Measurements from ENCODE around the gene DNAJC3. TPM values are rescaled to one million over a fixed set of nuclear protein-coding genes. Genes with fewer than 3 reads are reported as not detected.

Gene DNAJC3
- total RNA-seq, 4 donors from 2014 or later, result 15.7 to 21.6 (median 20.5) TPM

DNA sequence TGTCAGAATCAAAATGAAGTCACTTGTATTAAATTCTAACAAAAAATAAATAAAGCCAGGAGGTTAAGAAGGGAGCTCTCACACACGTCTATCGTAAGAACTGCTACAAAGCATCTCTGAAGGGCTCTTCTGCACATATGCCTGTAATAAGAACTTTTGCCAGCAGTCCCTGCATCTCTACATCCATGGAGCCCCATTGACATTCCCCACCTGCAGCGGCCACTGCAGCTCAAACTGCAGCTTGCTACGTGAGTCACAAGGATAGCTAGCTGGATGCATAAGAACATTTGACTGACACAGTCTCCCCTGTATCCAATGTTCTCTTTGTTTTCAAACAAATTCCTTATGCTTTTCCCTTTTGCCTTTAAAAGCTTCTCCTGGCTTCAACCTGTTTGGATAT is 68.3 kb downstream of the DNAJC3 start:
- intact Hi-C loops (cut with DNase I; ENCODE audit: low total_unique reads), result no loop called here
- H3K4me1 ChIP-seq, result peaks cover 4 to 19% of the 10 kb centered on the region in 2 donors
- H3K27me3 ChIP-seq, result no peaks in the 10 kb centered on the region
- H3K36me3 ChIP-seq, result no peaks in the 10 kb centered on the region
- H3K9me3 ChIP-seq, result no peaks in the 10 kb centered on the region
- TF ChIP-seq POLR2A (IDR thresholded peaks at IDR 0.05) (no peak), CTCF (IDR thresholded peaks at IDR 0.05 in 4 of 5, conservative IDR thresholded peaks at IDR 0.05 in 1 of 5) (no peak)
- ATAC-seq, result no peak
- in situ Hi-C loops (cut with MboI; ENCODE audit: low sequenced_read_pairs in 4 of 4), result no loop called here
- H3K27ac ChIP-seq, result no peak overlapping the region
- no peak overlapping the region for H3K4me3 ChIP-seq
- no peak for DNase-seq

GRCh38 chr13:95745752-95746151 is 68.8 kb downstream of the DNAJC3 start:
- H3K36me3 ChIP-seq, result no peaks in the 10 kb centered on the region
- DNase-seq (no peak), ATAC-seq (peak in 1 of 2 donors; percentile 56)
- H3K9me3 ChIP-seq, result no peaks in the 10 kb centered on the region
- no peak overlapping the region for H3K4me3 ChIP-seq
- peaks cover 4 to 19% of the 10 kb centered on the region in 2 donors for H3K4me1 ChIP-seq
- intact Hi-C loops (cut with DNase I; ENCODE audit: low total_unique reads) (no loop called here), in situ Hi-C loops (cut with MboI; ENCODE audit: low sequenced_read_pairs in 4 of 4) (no loop called here)
- no peaks in the 10 kb centered on the region for H3K27me3 ChIP-seq
- H3K27ac ChIP-seq, result no peak overlapping the region
- peak in 1 of 5 experiments; percentile 26 for TF ChIP-seq CTCF (IDR thresholded peaks at IDR 0.05 in 4 of 5, conservative IDR thresholded peaks at IDR 0.05 in 1 of 5)
- no peak for TF ChIP-seq POLR2A (IDR thresholded peaks at IDR 0.05)

- Histone ChIP-seq H3K4me3 (no peak overlapping the region), H3K4me1 (peaks cover 20 to 37% of the 10 kb centered on the region in 2 donors), H3K9me3 (no peaks in the 10 kb centered on the region), H3K27ac (no peak overlapping the region), H3K36me3 (no peaks in the 10 kb centered on the region), H3K27me3 (no peaks in the 10 kb centered on the region)
- no peak for ATAC-seq
- no peak for TF ChIP-seq POLR2A (IDR thresholded peaks at IDR 0.05)
- TF ChIP-seq CTCF (IDR thresholded peaks at IDR 0.05 in 4 of 5, conservative IDR thresholded peaks at IDR 0.05 in 1 of 5), result no peak
- intact Hi-C loops (cut with DNase I; ENCODE audit: low total_unique reads) (no loop called here), in situ Hi-C loops (cut with MboI; ENCODE audit: low sequenced_read_pairs in 4 of 4) (no loop called here)
- DNase-seq, result no peak
Measured at GRCh38 chr13:95749545-95749944, 72.6 kb downstream of the DNAJC3 start.

DNA sequence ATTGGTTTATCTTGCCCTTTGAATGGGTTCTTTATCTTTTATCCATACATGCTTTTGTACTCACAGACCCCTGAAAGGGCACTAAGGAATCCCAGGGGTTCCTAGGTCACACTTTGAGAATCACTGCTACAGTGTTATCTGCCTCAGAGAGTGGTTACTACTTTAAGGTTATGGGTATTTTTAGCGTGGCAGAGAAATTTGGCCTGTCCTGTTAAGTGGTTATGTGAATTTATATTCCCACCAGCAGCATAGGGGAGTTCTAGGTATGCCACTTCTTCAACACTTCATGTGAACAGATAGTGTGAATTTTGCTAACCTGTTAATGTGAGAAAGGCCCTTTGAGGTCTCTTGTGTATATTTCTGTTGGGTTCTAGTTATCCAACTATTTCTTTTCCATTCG is 75.7 kb downstream of the DNAJC3 start:
- Histone ChIP-seq H3K4me1 (peaks cover 15 to 22% of the 10 kb centered on the region in 2 donors), H3K27ac (no peak overlapping the region), H3K9me3 (no peaks in the 10 kb centered on the region), H3K4me3 (no peak overlapping the region), H3K36me3 (no peaks in the 10 kb centered on the region), H3K27me3 (no peaks in the 10 kb centered on the region)
- no peak for TF ChIP-seq CTCF (IDR thresholded peaks at IDR 0.05 in 4 of 5, conservative IDR thresholded peaks at IDR 0.05 in 1 of 5)
- no peak for TF ChIP-seq POLR2A (IDR thresholded peaks at IDR 0.05)
- ATAC-seq (no peak), DNase-seq (no peak)
- in situ Hi-C loops (cut with MboI; ENCODE audit: low sequenced_read_pairs in 4 of 4), result no loop called here
- intact Hi-C loops (cut with DNase I; ENCODE audit: low total_unique reads), result loop anchor here (5.0 kb wide), 1 partner anchor 75 kb away; the partner anchor contains the start of gene DNAJC3

- H3K4me1 ChIP-seq, result peaks cover 15 to 22% of the 10 kb centered on the region in 2 donors
- ATAC-seq (peak; percentile 52 to 91), DNase-seq (peak in 1 of 2 donors; percentile 45)
- no peaks in the 10 kb centered on the region for H3K9me3 ChIP-seq
- no peak for TF ChIP-seq POLR2A (IDR thresholded peaks at IDR 0.05)
- TF ChIP-seq CTCF (IDR thresholded peaks at IDR 0.05 in 4 of 5, conservative IDR thresholded peaks at IDR 0.05 in 1 of 5), result no peak
- H3K27ac ChIP-seq, result no peak overlapping the region
- no peaks in the 10 kb centered on the region for H3K27me3 ChIP-seq
- in situ Hi-C loops (cut with MboI; ENCODE audit: low sequenced_read_pairs in 4 of 4), result no loop called here
- no peaks in the 10 kb centered on the region for H3K36me3 ChIP-seq
- intact Hi-C loops (cut with DNase I; ENCODE audit: low total_unique reads), result loop anchor here (5.0 kb wide), 1 partner anchor 77 kb away; the partner anchor contains the start of gene DNAJC3
- no peak overlapping the region for H3K4me3 ChIP-seq
Measured at GRCh38 chr13:95754069-95754468, 77.1 kb downstream of the DNAJC3 start.

All from gastrocnemius medialis (tissue), 4 donors.